GM11168 (cell line): ENCODE data around the gene MYBL2.
"Not testable (repeated sequence)": the region's sequence is repeated elsewhere in the genome, so short reads cannot be mapped to it uniquely, and the experiment has no call there.

Source experiments
- in situ Hi-C: fragments of 300-500 bp; cut with MboI; formaldehyde crosslinking; loops from one replicate; pipeline ENCODE4 v1.12.0; 2022; ENCODE audit warnings: low sequenced_read_pairs; ENCODE audit not compliant: unreplicated experiment

Gene MYBL2

GRCh38 chr20:43666376-43667328, at the start of gene MYBL2:
Gene MYBL2 (plus strand): TSS chr20:43667114. CDS start chr20:43667284, 170 bp downstream.
- in situ Hi-C loops, result no loop called here

- in situ Hi-C loops, result no loop called here
Measured at GRCh38 chr20:43631598-43631997, 35.3 kb upstream of the MYBL2 start.

- in situ Hi-C loops, result no loop called here
Measured at GRCh38 chr20:43636429-43636828, 30.5 kb upstream of the MYBL2 start.

- in situ Hi-C loops, result no loop called here
Measured at GRCh38 chr20:43642548-43642947, 24.4 kb upstream of the MYBL2 start.

- in situ Hi-C loops, result no loop called here
Measured at GRCh38 chr20:43650997-43651525, 15.9 kb upstream of the MYBL2 start.

- in situ Hi-C loops, result not testable (repeated sequence)
Measured at GRCh38 chr20:43651650-43652184, 15.2 kb upstream of the MYBL2 start.

- in situ Hi-C loops, result no loop called here
Measured at GRCh38 chr20:43653966-43654365, 12.9 kb upstream of the MYBL2 start.

- in situ Hi-C loops, result not testable (repeated sequence)
Measured at GRCh38 chr20:43655176-43655575, 11.7 kb upstream of the MYBL2 start.

- in situ Hi-C loops, result no loop called here
Measured at GRCh38 chr20:43655937-43656336, 11.0 kb upstream of the MYBL2 start.

- in situ Hi-C loops, result no loop called here
Measured at GRCh38 chr20:43658069-43658722, 8.7 kb upstream of the MYBL2 start.

- in situ Hi-C loops, result no loop called here
Measured at GRCh38 chr20:43658723-43659419, 8.0 kb upstream of the MYBL2 start.

- in situ Hi-C loops, result no loop called here
Measured at GRCh38 chr20:43662943-43663655, 3.8 kb upstream of the MYBL2 start.

- in situ Hi-C loops, result no loop called here
Measured at GRCh38 chr20:43665466-43666176, 1.3 kb upstream of the MYBL2 start.

GRCh38 chr20:43667341-43668132, 623 bp downstream of the MYBL2 start:
- in situ Hi-C loops, result no loop called here

GRCh38 chr20:43669332-43669731, 2.4 kb downstream of the MYBL2 start:
- in situ Hi-C loops, result no loop called here

GRCh38 chr20:43670423-43670822, 3.5 kb downstream of the MYBL2 start:
- in situ Hi-C loops, result no loop called here

- in situ Hi-C loops, result no loop called here
Measured at GRCh38 chr20:43676368-43676767, 9.5 kb downstream of the MYBL2 start.

GRCh38 chr20:43680981-43681380, 14.1 kb downstream of the MYBL2 start:
- in situ Hi-C loops, result no loop called here
